GM19240 (cell line): ENCODE measurements around the gene LDLRAD3.

ENCODE experiments used
- DNase-seq: peaks from one replicate; pipeline ENCODE4 v3.0.0; 2011; ENCODE audit warnings: low spot score; ENCODE audit not compliant: insufficient read length

LDLRAD3 gene

DNA sequence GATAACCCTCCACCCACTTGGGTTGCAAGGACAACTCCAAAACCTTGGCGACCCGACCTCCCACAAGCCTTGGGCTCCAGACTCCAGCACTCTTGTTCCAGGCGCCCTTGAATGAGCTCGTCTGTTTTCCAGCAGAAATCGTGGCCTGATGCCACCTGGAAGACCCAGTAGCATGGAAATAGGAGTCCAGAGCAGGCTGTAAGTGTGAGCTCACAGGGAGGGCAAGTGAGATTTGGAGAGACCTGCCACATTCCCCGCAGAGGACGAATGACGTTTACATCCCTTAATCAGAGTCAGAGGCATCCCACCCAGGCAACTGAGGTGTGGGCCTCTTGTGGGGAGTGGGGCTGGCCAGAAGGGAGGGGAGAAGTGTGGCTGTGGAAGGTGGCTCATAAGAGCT, 71.9 kb downstream of the LDLRAD3 start:
- no peak for DNase-seq

DNA sequence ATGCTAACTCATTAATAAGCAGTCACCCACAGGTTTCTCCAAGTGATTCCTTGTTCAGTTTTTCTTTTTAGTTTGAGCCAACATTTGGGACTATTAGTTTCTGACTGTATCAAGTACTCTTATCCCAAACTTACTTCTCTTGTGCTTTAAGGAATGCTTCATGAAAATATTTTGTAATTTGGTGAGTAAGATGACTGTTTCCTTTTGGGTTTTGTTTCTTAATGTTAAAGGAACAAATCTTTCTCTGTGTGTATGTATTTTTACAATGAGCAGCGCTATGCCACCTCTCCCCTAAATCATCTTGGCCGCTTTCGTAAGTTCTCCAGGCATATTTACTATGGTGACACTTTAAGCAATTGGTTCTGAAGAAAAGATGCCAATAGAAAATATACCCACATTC, 72.4 kb downstream of the LDLRAD3 start:
- no peak for DNase-seq

DNA sequence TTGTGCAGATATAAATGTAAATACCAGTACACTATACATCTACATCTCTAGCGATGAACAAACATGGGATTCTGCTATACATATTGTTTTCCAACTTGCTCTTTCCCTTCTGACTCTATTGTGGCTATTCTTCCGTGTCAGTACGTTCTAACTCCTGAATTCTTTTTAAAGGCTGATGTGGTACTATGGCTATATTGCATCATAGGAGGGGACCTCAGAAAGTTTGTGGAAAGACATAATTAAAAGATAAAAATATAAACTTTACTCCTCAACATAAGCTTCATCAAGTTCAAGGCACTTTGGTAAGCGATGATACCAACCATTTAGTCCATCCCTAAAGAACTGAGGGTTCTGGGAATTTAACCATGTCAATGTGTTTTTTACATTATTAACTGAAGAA, 72.8 kb downstream of the LDLRAD3 start:
- no peak for DNase-seq

DNA sequence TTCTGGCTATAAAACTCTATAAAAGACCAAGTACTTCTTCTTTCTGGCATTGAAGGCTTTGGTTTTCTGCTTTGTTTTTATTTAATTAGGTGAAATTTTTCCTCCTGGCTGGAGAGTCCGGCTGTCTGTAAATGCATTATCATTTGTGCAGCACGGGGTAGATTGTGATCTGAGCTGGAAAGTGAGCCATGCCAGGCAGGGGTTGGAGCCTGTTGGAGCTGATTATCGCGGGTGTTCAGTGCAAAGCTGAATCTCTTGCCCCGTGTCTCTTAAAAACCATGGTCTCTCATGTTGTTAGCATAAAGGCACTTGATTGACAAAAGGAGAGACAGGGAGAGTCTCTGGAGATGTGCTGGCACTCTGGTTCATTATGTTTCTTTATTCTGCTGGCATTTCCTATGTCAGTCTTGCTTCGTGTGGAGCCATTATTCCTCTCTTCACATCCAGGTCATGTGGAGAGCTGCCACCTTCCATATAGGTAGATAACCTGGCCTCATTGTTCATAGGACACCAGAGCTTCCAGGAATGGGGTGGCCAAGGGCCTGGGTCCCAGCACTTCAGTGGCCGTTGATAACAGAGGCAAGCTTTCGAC, 75.2 kb downstream of the LDLRAD3 start:
- DNase-seq, result no peak

DNA sequence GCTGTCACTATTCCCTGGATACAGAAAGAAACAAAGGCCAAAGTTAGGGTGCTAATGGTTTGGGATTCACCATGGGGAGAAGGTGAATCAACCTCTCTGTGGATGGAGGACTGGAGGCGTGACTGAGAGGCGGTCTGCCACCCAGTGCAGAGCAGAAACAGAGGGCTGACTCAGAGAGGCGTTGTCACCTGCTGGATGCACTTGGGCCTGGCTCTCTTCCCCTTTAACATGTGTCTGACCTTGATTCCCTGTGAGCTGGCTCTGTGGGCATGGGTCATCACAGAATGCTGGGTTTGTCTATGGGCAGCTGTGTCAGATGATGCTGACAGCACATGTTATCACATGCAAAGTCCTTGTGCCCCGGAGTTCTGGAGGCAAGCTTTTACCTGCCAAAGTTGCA, 75.9 kb downstream of the LDLRAD3 start:
- no peak for DNase-seq

DNA sequence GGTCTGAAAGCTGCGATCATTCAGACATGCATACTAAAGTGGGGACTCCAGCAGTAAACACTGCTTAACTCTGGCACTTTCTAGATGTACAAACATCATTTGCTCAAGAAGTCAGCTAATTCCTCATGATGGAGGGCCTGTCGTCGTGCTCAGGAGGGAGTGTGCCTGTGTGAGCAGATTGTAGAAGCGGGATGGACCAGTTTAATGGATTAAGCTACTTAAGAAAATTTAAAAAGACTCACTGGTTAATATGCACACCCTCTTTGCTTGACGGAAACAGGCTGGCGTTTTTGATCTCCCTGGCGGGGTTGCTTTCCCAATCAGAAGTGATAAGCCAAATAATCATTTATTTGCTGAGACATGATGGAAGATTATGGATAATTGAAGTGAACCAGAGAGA, 79.0 kb downstream of the LDLRAD3 start:
- no peak for DNase-seq

DNA sequence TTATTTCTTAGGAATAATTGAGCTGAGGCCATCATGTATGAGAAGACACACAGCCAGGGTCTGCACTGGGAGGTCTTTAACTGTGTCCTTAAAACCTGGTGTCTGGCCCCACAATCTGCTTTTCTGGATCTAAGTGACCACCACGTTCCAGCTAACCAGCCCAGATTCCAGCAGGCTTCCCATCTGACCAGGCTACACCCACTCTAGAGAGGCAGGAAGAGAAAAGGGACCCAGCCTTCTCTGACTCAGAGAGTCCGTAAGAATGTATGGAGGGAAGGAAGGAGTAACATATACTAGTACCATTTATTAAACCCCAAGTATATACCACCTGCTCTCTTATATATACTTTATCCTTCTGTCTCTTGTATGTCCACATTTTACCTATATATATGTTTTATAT, 80.1 kb downstream of the LDLRAD3 start:
- no peak for DNase-seq

DNA sequence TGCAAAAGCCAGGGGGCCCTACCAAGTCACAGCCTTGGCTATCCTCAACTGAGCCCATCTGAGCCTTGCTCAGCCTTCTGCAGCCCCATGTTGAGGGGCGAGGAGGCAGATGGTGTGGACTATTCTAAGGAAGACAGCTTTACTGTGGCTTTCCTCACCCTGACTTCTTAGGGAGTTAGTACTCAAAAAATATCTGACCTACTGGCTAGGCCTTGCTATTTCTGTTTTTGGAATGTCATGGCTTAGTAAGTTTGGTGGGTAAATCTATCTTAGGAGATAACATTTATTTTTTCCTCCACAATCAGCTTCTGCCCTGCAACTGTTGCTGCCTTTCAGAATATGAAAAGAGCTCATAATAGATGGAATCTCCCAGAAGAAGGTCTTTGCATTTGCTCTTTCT, 80.9 kb downstream of the LDLRAD3 start:
- no peak for DNase-seq

DNA sequence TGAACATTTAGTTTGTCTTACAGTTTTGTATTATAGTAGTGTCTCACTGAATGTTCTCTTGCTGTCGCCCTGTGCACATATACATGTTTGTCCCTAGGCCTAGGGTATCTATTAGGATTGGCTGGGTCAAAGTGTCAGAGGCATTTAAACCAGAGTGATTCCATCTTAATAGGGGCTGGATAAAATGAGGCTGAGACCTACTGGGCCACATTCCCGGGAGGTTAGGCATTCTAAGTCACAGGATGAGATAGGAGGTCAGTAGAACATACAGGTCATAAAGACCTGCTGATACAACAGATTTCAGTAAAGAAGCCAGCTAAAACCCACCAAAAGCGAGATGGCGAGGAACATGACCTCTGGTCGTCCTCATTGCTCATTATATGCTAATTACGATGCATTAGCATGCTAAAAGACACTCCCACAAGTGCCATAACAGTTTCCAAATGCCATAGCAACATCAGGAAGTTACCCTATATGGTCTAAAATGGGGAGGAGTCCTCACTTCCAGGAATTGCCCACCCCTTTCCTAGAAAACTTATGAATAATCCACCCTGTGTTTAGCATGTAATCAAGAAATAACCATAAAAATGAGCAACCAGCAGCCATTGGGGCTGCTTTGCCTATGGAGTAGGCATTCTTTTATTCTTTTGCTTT, 82.6 kb downstream of the LDLRAD3 start:
- DNase-seq, result no peak

DNA sequence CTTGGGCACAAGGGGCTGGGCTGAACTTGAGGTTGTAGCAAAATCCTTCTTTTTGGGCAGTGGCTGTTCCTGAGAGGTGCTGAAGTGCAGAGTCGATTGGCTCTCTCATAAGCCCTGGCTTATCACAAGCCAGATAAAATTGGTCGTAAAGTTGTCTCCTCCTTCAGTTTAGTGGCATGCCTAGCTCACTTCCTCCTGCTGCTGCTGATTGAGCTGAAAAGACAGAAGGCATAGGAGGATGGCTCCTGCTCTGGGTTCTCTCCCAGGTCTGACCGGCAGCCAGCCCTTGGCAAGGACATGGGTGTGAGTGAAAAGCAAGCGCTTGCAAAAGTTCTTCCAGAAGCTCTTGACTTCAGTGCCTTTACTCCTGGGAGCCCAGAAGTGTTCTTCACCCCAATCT, 83.9 kb downstream of the LDLRAD3 start:
- no peak for DNase-seq

DNA sequence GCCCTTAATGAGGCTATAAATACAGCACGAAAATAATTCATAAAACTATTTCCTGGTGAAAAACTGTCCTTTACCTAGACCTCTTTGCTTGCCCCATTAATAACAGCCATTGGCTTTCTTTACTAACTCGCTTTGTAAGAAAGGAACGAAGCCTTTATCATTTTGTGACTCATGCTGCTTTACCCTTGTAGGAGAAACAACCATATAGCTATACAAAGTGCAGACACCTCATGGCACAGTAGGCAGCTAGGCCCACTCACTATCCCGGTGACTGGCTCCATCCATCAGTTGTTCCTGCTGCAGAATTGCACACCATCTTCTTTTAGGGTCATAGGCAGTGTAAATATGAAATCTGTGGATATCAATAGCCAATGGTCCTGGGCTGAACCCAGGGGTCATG, 85.8 kb downstream of the LDLRAD3 start:
- no peak for DNase-seq

DNA sequence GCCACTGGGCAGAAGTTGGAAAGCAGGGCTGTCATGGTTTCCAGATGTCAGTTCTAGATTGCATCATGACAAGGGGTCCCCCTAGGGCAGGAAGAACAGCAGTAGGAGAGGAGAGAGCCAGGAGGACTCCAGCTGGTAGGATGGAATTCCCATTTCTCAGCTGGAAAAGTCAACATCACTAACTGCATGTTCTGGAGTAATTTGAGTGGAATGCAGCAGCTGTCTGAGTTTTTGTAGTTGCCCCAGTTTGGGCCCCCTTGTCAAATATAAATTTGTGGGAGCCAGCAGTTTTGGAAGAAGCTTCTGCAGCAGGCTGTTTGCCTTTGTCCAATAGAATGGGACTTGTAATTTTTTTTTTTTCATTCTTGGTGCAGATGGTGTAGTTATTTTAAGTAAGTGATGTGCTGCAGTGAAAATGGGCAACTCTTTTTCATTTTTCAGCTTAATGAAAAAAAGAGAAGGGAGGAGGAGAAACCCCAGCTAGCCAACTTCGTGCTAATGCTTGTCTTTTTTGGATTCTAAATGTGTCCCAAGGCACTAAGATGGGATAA, 86.9 kb downstream of the LDLRAD3 start:
- DNase-seq, result no peak

DNA sequence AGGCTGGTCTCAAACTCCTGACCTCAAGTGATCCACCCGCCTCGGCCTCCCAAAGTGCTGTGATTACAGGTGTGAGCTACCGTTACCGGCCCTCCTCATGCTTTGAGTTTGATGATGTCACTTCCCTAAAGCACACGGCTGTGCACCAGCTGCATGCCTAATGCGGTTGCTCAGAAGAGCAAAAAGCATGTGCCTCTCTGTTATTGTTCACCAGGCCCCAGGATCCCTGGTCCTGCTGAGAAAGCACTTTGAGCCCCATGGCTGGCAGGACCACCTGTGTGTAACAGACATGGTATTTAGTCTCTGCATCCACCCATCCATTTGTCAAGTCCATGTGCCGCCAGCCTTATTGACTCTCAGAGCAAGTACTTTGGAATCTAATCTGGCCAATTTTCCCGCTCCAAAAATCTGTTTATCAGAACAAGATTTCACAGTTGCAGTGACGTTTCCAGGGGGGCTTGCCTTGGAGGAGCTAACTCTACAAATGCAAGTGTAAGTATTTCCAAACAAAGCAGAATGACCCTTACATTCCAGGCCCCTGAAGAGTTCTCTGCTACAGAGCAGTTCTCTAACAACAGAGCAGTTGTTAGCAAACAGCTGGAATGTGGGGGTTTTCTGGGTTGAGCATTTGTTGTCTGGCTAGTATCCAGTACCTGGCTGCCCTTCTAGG, 89.4 kb downstream of the LDLRAD3 start:
- no peak for DNase-seq

DNA sequence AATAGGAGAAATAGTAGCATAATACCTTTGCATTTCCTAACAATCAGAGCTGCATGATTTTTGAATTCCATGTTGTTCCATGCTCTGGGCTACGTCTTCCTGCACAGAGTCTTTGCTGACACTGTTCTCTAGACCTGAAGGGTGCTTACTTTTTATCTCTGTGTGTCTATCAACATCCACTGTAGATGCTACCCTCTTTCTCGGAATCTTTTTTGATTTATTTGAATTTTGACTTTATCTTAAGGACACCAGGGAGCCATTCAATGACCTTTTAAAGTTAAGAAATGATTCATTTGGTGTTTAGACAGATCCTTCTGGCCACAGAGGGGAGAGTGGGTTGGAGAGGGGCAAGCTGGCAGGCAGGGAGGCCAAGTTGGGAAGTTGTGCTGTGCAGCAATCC, 90.1 kb downstream of the LDLRAD3 start:
- no peak for DNase-seq

DNA sequence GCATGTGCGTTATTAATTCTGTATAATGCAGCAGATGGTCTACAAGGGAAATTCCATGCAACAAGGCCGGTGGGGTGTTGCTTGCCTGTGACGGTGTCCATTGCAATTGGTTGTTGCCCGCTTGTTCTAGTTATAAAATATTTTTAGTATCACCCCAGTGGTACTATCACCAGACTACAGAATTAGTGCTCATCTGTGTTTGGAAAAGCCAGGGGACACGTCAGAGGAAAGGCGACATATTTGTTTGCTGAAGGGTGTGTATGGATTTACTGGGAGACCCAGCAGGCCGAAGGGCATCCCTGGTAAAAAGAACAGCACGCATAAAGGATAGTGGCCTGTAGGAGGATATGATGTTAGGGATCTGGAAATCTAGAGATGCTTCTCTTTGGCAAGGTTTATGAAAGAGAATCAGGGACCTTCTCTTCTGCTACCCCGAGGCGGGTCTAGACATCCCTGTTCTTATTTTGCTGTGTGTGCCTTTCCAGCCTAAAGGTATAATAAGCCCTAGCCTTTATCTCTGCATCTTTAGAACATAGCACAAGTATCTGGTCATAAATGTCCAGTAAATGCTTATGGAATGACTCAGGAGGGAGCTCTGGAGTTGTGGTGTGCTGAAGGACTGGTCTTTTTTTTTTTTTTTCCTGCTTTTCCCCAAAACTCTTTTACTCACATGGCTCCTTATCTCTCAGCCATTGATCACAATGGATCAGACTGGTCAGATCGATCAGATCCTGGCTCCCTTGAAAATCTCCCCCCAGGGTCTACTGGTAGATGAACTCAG, 90.9 kb downstream of the LDLRAD3 start:
- no peak for DNase-seq

DNA sequence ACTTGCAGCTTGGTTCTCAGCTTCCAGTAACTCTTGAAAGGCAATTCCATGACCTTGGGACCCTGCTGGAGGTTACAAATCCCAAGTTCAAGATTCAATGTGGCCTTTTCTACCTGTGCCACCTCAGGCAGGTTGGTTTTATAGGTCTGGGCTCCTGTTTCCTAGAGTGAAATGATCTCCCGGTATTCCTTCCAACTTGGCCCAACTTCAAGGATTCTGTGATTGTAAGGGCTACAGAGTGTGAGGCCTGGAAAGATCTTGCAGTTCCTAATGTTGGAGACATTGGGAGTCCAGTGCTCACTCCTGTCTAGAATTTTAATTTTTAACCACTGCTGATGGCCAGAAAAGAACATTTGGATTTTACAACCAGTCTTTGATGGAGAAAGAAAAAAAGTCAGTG, 91.6 kb downstream of the LDLRAD3 start:
- DNase-seq, result no peak

DNA sequence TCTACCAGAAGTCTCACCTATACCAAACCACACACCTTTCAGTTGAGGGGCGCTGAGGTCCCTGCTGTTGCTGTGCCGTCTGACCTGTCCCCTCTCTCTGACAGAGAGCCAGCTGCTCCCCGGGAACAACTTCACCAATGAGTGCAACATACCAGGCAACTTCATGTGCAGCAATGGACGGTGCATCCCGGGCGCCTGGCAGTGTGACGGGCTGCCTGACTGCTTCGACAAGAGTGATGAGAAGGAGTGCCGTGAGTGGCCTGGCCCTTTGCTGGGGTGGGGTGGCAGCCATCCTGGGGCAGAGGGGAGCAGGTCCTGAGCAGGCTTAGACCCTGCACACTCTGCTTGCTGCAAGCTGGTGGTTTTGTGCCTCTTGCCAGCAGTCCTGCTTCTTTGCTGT, 92.1 kb downstream of the LDLRAD3 start:
- DNase-seq, result no peak

DNA sequence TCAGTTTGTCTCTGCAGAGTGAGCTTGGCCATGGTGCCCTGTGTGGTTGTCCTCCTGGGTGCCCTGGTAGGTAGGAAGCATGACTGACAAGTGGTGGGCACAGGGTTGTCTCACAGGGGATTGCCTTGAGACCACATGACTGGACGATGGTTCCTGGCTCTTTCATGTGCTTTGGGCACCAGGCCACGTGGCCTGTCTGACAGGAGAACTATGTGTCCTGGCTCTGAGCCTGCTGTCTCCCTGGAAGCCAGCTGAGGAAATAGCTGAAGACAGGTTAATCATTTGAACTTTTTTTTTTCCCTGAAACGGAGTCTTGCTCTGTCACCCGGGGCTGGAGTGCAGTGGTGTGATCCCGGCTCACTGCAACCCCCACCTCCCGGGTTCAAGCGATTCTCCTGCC, 93.2 kb downstream of the LDLRAD3 start:
- no peak for DNase-seq

DNA sequence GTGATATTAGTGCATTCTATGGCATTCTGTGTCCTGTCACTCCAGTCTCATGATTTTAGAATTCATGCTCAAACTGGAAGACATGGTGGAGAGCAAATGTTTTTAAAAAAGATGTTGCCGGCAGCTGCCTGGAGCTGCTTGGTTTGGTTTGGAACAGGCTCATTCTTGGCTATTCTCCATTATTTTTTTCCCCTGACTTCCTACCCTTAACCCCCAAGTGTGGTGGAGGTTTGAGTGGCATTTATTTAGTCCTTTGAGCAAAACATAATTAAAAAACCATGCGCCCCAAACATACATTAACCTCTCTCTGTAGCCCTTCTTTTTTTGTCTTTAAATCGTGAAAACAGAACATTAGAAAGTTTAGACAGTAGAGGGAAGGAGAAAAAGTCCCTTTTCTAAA, 94.7 kb downstream of the LDLRAD3 start:
- no peak for DNase-seq

DNA sequence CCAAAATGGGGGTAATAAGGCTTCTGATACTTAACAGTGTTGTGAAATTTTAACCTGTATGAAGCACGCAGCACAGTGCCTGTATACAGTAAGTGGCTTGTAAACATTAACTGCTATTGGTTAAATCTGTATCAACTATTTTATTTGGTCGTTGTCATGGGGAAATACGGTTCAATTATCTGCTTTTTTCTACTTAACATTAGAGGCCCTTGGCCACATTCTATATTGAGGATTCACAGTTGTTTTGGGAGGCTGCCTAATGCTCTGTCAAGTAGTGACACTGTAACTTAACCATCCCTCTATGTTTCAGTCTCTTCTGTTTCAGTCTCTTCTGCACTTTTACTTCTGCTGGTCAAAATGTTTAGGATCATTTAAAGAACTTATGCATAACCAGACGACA, 95.6 kb downstream of the LDLRAD3 start:
- DNase-seq, result no peak

DNA sequence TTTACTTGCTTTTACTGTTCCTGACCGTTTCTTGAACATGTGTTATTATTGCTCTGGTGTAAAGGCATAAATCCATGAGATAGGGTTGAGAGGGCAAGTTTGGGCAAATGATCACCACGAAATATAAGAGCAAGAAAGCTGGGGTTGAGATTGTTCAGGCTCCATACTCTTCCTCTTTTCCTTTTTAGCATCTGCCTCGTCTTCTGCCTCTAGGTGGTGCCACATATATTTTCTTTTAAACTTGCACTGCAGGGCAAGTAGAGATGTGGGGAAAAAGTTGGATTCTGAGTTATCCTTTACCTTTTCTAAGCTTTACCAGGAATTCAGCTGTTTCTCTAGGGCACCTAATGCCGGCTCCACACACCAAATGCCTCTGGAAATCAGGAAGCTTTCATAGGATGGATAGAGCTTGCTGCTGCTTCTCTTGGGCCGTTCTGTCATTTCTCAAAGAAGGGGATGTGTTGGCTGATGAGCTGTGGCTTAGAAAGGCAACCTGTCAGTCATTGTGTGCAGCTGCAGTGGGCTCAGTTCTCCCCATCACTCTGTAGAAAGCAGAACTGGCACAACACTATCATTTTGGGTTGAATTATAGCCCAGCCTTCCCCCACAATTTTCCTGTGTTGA, 98.2 kb downstream of the LDLRAD3 start:
- no peak for DNase-seq

DNA sequence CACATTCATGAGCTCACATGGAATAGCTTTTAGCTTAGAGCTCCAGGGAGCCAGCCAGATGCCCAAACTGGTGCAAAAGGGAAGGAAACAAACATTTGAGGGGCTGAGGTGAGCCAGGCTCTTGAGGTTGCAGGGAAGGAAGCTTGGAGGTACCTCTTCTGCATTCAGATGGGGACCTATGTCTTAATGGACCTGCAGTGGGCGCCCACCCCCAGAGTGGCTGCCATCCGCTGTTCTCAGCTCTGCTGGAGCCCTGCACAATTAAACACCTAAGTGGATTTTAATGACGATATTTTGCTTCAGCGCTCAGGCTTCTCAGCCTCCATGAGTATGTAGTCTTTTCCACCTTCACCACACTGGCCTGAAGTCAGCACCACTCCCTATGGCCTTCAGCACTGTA, 100.8 kb downstream of the LDLRAD3 start:
- no peak for DNase-seq
